Measurements from ENCODE around the gene ADGB.
"Not testable (repeated sequence)": the region's sequence is repeated elsewhere in the genome, so short reads cannot be mapped to it uniquely, and the experiment has no call there.

Gene ADGB

GRCh38 chr6:146753306-146753705 lies 154.5 kb downstream of the ADGB start:
- DNase-seq (ENCODE audit: low read depth in 2 of 2, low spot score in 1 of 2): no peak

DNA sequence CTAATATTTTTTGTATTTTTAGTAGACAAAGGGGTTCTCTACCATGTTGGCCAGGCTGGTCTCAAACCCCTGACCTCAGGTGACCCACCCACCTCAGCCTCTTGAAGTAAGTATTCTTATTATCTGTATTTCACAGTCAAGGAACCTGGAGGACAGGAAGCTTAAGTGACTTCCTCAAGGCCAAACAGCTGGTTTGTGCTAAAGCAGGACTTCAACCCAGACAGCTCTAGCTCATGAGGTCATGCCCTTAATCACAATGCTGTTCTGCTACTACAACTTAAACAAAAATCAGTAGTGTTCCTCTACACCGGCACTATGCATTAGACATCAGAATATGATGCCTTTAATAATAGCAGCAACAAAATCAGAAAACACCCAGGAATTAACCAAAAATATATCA lies 168.9 kb downstream of the ADGB start:
- no peak for DNase-seq (ENCODE audit: low read depth in 2 of 2, low spot score in 1 of 2)

- no peak for DNase-seq (ENCODE audit: low read depth in 2 of 2, low spot score in 1 of 2)
Observed at GRCh38 chr6:146768722-146769121, 169.9 kb downstream of the ADGB start.

- DNase-seq (ENCODE audit: low read depth in 2 of 2, low spot score in 1 of 2): no peak
Observed at GRCh38 chr6:146770275-146770964, 171.6 kb downstream of the ADGB start.

DNA sequence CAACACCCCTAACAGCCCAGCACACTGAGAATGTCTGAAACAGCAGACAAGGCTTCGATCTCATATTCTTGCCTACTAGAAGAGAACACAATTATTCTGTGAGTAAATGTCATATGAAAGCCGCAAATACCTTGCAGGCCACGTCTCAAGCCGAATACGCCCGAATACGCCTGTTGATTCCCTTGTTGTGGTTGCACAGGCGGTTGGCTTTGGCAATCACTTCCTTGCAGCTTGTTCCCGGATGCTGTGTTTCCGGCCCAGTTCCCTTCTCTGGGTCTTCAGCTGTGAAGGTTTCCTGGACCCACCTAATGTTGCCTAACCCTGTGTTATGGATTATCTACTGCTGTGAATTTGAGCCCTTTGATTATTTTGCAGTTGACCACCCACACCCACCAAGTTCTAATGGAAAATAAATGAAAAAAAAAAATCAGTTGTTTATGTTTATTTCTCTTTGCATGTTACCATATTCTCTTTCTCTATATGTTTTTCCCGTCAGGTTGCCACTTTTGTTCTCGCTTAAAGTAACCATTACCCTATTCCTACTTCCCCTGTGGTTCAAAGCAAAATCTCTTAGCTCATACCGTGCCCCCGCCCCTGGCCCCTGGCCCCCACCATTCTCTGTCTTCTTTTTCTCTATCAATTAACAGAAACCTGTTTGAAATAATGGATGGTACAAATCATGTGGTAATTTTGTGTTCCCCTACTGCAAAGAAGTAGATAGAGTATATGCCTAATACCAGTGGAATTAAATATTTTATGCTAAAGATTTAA lies 172.4 kb downstream of the ADGB start:
- no peak for DNase-seq (ENCODE audit: low read depth in 2 of 2, low spot score in 1 of 2)

DNA sequence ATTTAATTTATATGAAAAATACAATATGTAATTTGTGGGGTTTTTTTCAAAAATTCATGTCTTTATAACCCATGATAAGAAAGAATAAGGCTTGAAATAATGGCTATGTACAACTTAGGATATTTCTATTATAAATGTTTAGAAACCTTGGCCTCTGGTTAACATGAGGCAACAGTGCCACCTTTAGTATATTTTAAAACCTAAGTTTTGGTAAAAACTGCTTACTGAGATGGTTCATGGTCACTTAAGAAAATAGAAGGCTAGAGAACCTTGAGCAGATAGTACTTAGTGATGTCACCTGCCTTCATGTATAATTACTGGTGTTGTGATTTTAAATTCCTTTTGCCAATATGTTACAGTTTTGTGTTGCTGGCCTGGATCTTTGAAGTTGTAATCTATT lies 176.4 kb downstream of the ADGB start:
- DNase-seq (ENCODE audit: low read depth in 2 of 2, low spot score in 1 of 2): no peak

- no peak for DNase-seq (ENCODE audit: low read depth in 2 of 2, low spot score in 1 of 2)
Observed at GRCh38 chr6:146781836-146782235, 183.1 kb downstream of the ADGB start.

DNA sequence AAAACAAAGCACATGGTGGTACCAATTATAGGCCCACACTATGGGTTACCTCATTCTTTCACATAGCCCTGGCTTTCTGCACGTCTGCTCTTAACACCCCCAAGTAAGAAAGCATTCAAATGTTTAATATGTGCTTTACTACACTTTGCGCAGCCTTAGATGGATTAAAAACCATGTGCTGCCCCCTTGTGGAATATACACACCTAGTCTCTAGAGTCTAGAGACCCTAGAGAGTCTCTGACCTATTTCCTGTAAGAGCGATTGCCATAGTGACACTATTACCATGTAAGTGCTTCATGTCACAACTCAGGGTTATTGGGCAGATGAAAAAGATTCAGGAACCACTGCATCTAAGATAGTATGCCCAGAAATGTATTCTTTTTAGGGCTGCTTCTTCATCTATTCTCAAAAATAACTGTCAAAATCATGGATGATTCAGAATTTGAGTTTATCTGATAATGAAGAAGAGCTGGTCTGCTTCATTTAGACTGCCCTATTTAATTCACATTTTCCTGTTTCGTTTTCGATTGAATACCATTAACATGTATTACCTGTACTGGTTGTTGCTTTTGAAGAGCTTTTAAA lies 186.3 kb downstream of the ADGB start:
- DNase-seq (ENCODE audit: low read depth in 2 of 2, low spot score in 1 of 2): no peak

DNA sequence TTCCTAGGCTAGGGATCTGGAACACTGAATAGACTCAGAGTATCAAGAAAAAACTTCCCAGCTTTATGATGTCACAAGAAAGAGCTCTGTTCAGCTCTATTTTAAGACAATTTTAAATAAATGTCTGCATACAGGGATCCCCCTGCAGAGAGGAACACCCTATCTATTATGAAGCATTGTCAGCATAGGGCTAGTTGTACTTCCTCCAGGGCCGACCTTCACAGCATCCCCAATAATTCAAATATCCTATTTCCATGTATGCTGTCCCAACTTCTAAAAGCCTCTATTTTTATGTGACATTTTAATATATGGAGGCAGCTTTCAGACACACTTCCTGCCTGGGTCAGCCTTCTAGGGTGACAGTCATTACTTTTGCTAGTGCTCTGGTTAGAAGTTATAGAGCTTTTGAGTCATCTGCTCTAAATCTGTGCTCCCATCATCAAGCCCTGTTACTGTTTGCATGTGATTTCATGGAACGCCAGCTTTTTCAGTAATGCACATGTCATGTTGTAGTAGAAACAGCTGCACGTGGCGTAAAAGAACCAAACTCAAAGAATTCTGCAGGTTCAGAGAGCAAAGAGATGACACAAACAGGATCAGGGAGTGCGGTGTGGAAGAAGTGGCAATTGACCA lies 189.2 kb downstream of the ADGB start:
- no peak for DNase-seq (ENCODE audit: low read depth in 2 of 2, low spot score in 1 of 2)

- no peak for DNase-seq (ENCODE audit: low read depth in 2 of 2, low spot score in 1 of 2)
Observed at GRCh38 chr6:146790561-146791091, 191.9 kb downstream of the ADGB start.

GRCh38 chr6:146791930-146792329 lies 193.2 kb downstream of the ADGB start:
- no peak for DNase-seq (ENCODE audit: low read depth in 2 of 2, low spot score in 1 of 2)

DNA sequence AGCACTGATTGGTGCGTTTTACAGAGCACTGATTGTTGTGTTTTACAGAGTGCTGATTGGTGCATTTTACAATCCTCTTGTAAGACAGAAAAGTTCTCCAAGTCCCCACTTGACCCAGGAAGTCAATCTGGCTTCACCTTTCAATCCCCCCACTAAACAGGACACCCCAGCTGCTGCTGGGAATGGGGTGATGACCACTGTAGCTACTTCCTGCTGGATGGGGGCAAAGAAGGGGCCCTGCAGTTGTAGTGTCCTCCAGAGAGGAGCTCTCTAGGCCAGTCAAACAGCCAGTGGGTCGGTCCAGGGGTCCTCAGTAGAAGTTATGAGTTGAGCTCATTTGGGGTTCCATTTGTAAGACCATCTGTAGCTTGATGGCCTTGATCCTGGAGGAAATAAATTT lies 194.4 kb downstream of the ADGB start:
- not testable (repeated sequence) for DNase-seq (ENCODE audit: low read depth in 2 of 2, low spot score in 1 of 2)

DNA sequence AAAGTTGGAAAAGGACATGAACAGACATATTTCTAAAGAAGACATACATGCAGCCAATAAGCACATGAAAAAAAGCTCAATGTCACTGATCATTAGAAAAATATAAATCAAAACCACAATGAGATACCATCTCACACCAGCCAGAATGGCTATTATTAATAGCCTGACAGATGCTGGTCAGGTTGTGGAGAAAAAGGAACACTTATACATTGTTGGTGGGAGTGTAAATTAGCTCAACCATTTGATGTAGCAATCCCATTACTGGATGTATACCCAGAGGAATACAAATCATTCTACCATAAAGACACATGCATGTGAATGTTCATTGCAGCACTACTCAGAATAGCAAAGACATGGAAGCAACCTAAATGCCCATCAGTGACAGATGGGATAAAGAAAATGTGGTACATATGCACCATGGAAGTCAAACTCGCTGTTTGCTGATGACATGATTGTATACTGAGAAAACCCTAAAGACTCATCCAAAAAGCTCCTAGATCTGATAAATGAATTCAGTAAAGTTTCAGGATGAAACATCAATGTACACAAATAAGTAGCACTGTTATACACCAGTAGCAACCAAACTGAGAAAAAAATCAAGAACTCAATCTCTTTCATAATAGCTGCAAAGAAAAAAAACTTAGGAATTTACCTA lies 196.8 kb downstream of the ADGB start:
- DNase-seq (ENCODE audit: low read depth in 2 of 2, low spot score in 1 of 2): no peak

- DNase-seq (ENCODE audit: low read depth in 2 of 2, low spot score in 1 of 2): not testable (repeated sequence)
Observed at GRCh38 chr6:146803167-146803566, 204.4 kb downstream of the ADGB start.

DNA sequence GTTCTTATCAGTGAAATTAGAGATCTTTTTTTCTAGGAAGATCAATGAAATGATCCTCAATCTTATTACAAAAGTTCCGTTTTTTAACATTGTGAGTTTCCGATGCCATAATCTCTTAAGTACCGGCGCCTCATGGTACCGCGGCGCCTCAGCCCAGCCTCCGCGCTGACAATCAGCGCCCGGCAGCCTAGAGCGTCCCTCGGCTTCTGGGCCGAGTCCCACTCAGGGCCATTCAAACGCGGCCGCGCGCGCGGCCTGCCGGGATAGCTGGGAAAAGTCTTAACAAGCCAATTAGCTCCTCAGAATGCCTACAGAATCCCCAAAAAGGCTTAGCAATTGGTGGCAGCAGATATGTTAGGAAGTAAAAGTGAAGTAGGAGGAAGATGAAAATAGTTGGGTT lies 204.8 kb downstream of the ADGB start:
- no peak for DNase-seq (ENCODE audit: low read depth in 2 of 2, low spot score in 1 of 2)

DNA sequence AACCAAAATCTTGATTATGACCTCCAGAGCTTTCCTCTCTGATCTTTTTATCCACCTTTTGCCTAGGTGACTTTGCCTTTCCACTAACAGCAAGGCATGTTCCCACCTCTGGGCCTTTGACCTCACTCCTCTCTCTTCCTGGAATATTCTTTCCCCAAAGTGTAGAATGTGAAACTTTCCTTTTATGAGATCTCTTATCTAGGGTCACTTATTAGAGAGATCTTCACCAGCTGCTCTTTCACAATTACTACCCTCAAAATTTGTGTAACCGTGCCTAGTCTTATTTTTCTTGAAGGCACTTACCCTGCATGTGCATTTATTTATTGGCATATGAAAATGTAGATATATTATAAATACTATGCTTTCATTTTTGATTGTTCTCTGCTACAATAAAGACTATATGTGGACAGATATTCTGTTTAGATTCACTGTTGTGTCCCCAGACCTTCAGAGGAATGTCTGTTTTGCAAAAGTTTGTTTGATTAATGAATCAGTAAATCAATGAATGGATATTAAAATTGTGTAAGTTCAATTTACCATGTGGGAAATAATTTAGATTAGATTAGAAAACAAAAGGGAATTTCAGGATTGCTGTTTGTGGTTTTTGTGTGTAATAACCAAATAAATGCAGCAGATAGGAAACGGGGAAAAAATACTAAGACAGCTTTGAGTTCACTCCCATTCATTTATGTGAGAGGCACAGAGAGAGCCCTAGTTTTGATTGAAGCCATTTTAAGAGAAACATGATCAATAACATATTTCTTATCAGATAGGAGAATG lies 207.0 kb downstream of the ADGB start:
- no peak for DNase-seq (ENCODE audit: low read depth in 2 of 2, low spot score in 1 of 2)

GRCh38 chr6:146809014-146809413 lies 210.2 kb downstream of the ADGB start:
- not testable (repeated sequence) for DNase-seq (ENCODE audit: low read depth in 2 of 2, low spot score in 1 of 2)

DNA sequence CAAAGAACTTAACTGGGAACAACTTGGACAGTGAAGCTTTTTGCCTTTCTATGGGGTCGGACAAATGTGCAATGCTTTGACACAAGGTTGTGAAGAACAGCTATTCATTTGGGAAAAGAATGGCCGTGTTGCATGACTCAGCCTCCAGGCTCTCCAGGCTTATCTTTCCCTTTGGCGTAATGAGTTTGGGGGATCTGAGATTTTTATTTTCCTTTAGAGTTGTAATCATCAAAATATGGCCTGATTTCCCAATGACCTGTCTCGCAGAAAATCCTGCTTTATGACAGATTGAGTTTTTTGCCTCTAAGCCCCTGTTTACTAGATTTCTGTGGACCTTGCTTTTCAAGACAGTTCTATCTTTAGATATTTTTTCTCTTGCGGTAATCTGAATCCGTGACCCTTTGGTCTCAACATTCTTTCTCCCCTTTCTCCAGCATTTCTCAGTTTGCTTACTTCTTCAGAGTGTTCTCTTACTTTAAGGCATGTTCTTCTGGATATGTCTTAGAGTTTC lies 214.1 kb downstream of the ADGB start:
- not testable (repeated sequence) for DNase-seq (ENCODE audit: low read depth in 2 of 2, low spot score in 1 of 2)

- no peak for DNase-seq (ENCODE audit: low read depth in 2 of 2, low spot score in 1 of 2)
Observed at GRCh38 chr6:146813554-146813953, 214.8 kb downstream of the ADGB start.

DNA sequence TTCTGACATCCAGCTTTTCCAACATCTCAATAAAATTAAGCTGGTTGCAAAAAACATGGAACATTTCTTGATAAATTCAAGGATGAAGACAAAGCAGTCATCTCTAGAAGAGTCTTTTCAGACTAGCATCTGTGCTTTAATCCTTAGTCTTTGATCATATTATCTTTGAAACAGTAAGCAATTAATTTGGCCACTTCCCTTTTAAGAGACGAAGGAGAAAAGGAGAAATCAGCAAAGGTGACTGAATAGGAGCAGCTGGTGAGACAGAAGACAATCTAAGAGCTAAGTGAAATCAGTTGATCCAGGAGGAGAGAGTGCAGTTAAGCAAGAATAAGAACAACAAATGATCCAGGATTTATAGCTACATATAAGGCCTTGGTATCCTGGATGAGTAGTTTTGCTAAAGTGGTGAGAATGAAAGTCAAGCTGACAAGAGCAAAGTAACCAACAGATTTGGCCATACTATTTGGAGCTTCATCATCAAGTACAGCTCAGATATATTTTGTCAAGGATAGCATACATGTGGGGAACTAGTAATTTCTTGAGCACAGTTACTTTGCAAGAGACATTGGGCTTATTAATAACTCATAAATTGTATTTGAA lies 215.5 kb downstream of the ADGB start:
- no peak for DNase-seq (ENCODE audit: low read depth in 2 of 2, low spot score in 1 of 2)

Data from stimulated activated CD8-positive, alpha-beta memory T cell treated with anti-CD3 and anti-CD28 coated beads, Interleukin-4, amount 100 ng/mL, for 4 hours (primary cell).